WI38 (cell line): Measurements from ENCODE around the gene PCSK5.
A peak's percentile ranks its signal among the peaks of the same experiment; 100 is the strongest.
"Not testable (repeated sequence)": the region's sequence is repeated elsewhere in the genome, so short reads cannot be mapped to it uniquely, and the experiment has no call there.

ENCODE experiments used
- H3K4me3 ChIP-seq: 2 replicates; pipeline ENCODE4 v1.5.1; 2011; ENCODE audit warnings: low read depth, mild to moderate bottlenecking, control low read depth, low read length
- CTCF ChIP-seq: IDR thresholded peaks from 2 replicates; pipeline ENCODE4 v1.5.1; 2012; ENCODE audit warnings: low read depth, mild to moderate bottlenecking, control low read depth, low read length

Gene PCSK5

GRCh38 chr9:75855509-75855908 lies 35.0 kb upstream of the PCSK5 start:
- TF ChIP-seq CTCF = no peak
- no peak overlapping the region for H3K4me3 ChIP-seq

- H3K4me3 ChIP-seq = no peak overlapping the region
- no peak for TF ChIP-seq CTCF
These were observed 31.9 kb upstream of the PCSK5 start for GRCh38 chr9:75858497-75859092.

- TF ChIP-seq CTCF = no peak
- H3K4me3 ChIP-seq = no peak overlapping the region
These were observed 26.2 kb upstream of the PCSK5 start for GRCh38 chr9:75864266-75864665.

- TF ChIP-seq CTCF = peak; percentile 53; the same call in 1 of the 2 replicates
- no peak overlapping the region for H3K4me3 ChIP-seq
These were observed 24.1 kb upstream of the PCSK5 start for GRCh38 chr9:75866273-75866871.

GRCh38 chr9:75868526-75868925 lies 21.9 kb upstream of the PCSK5 start:
- not testable (repeated sequence) for H3K4me3 ChIP-seq

GRCh38 chr9:75869236-75869635 lies 21.2 kb upstream of the PCSK5 start:
- no peak overlapping the region for H3K4me3 ChIP-seq
- no peak for TF ChIP-seq CTCF

- H3K4me3 ChIP-seq = no peak overlapping the region
- TF ChIP-seq CTCF = no peak
These were observed 20.0 kb upstream of the PCSK5 start for GRCh38 chr9:75870450-75870849.

- no peak for TF ChIP-seq CTCF
- no peak overlapping the region for H3K4me3 ChIP-seq
These were observed 18.8 kb upstream of the PCSK5 start for GRCh38 chr9:75871624-75872023.
